Endothelial cell of umbilical vein (primary cell): ENCODE measurements around the gene ANKRD40CL. TPM values are rescaled to one million over a fixed set of nuclear protein-coding genes. Genes with fewer than 3 reads are reported as not detected.

Experiments used
- BruUV-seq: library from RNA; stranded (reverse); fragments of 400-500 nt; replicated peaks from 2 replicates; lab custom pipeline; 2021; lab: Mats Ljungman, UMichigan
- CTCF ChIA-PET: fragments of 300-600, 350-600 bp; sonication (Branson Sonifier 250); formaldehyde crosslinking; loops from one replicate; lab custom pipeline; 2021; ENCODE audit warnings: antibody characterized with exemption, inconsistent platforms; lab: Charles Lee
- POLR2A ChIA-PET: fragments of 300-600, 350-600 bp; sonication (Branson Sonifier 250); formaldehyde crosslinking; loops from one replicate; lab custom pipeline; 2021; ENCODE audit warnings: antibody characterized with exemption, inconsistent platforms; lab: Charles Lee
- DNase-seq: peaks from one replicate; pipeline ENCODE4 v3.0.0-alpha.2; 2011; ENCODE audit warnings: low read depth, low spot score
- FAIRE-seq: peaks from 2 replicates; lab custom pipeline; 2011; peaks lifted over from hg19 to GRCh38; lab: Jason Lieb, UNC
- H2AFZ ChIP-seq: 2 replicates; pipeline ENCODE4 v1.6.0; 2012; ENCODE audit warnings: low read depth, low read length, control low read depth, inconsistent platforms
- H3K27ac ChIP-seq: 2 replicates; pipeline ENCODE4 v1.5.1; 2011; ENCODE audit warnings: low read depth, mild to moderate bottlenecking, control low read depth, low read length, moderate library complexity; ENCODE audit not compliant: insufficient read depth
- H3K27me3 ChIP-seq, 2 experiments: 2 replicates each; pipeline versions ENCODE4 v1.6.0 to v1.6.1; 2011; ENCODE audit warnings: low read length in 2 of 2, mixed read lengths in 1 of 2; ENCODE audit not compliant: control insufficient read depth in 2 of 2, insufficient read depth in 2 of 2
- H3K36me3 ChIP-seq, 2 experiments: 2 replicates in 1 of 2; 3 replicates in 1 of 2; pipeline ENCODE4 v1.5.1; 2011; ENCODE audit warnings: low read length in 2 of 2, mild to moderate bottlenecking in 1 of 2, moderate library complexity in 1 of 2; ENCODE audit not compliant: control insufficient read depth in 2 of 2, insufficient read depth in 2 of 2; ENCODE audit errors: extremely low read depth in 1 of 2
- H3K4me1 ChIP-seq: 3 replicates; pipeline ENCODE4 v1.5.1; 2011; ENCODE audit warnings: mild to moderate bottlenecking, low read length; ENCODE audit not compliant: control insufficient read depth, insufficient read depth; ENCODE audit errors: extremely low read depth
- H3K4me2 ChIP-seq: 2 replicates; pipeline ENCODE4 v1.6.1; 2011; ENCODE audit warnings: low read length, control low read depth, mixed read lengths; ENCODE audit not compliant: insufficient read depth
- H3K4me3 ChIP-seq, 3 experiments: fragments of 200-600 bp in 1 of 3; sonication (generic), shearing (Covaris generic) in 1 of 3; replicated peaks in 1 of 3; 2 replicates each; pipeline ENCODE4 v1.5.1; 2011 to 2016; ENCODE audit warnings: control low read depth in 3 of 3, low read length in 3 of 3, mild to moderate bottlenecking in 2 of 3, inconsistent platforms in 1 of 3, low read depth in 1 of 3, moderate library complexity in 1 of 3; ENCODE audit not compliant: insufficient read depth in 1 of 3
- H3K79me2 ChIP-seq: 2 replicates; pipeline ENCODE4 v1.6.0; 2012; ENCODE audit warnings: low read length, inconsistent platforms; ENCODE audit not compliant: control insufficient read depth, insufficient read depth
- H3K9ac ChIP-seq: replicated peaks from 2 replicates; pipeline ENCODE3; 2011; ENCODE audit warnings: low read length, control low read depth; ENCODE audit not compliant: insufficient read depth; ENCODE audit errors: extremely low read depth
- H3K9me1 ChIP-seq: replicated peaks from 3 replicates; pipeline ENCODE4 v1.6.0; 2011; ENCODE audit warnings: mild to moderate bottlenecking, low read length; ENCODE audit not compliant: control insufficient read depth, insufficient read depth; ENCODE audit errors: extremely low read depth
- H3K9me3 ChIP-seq: replicated peaks from 2 replicates; pipeline ENCODE4 v1.5.1; 2012; ENCODE audit warnings: low read length, inconsistent platforms; ENCODE audit not compliant: control insufficient read depth, insufficient read depth
- H4K20me1 ChIP-seq: replicated peaks from 2 replicates; pipeline ENCODE3; 2011; ENCODE audit warnings: mild to moderate bottlenecking, low read length; ENCODE audit not compliant: control insufficient read depth, insufficient read depth; ENCODE audit errors: extremely low read depth
- EZH2 ChIP-seq: IDR thresholded peaks from 2 replicates; pipeline ENCODE4 v1.6.1; 2012; ENCODE audit warnings: borderline replicate concordance, low read depth, mild to moderate bottlenecking, moderate library complexity, low read length, inconsistent platforms; ENCODE audit not compliant: severe bottlenecking
- FOS ChIP-seq: IDR thresholded peaks from 2 replicates; pipeline ENCODE4 v1.6.1; 2011; ENCODE audit warnings: mild to moderate bottlenecking, low read length, moderate library complexity, borderline replicate concordance; ENCODE audit not compliant: insufficient read depth
- GATA2 ChIP-seq: IDR thresholded peaks from 2 replicates; pipeline ENCODE4 v1.7.0; 2011; ENCODE audit warnings: low read depth, mild to moderate bottlenecking, moderate library complexity, mixed read lengths, low read length; ENCODE audit not compliant: insufficient read length, insufficient read depth
- JUN ChIP-seq: IDR thresholded peaks from 2 replicates; pipeline ENCODE4 v1.6.1; 2011; ENCODE audit warnings: borderline replicate concordance, low read depth; ENCODE audit not compliant: insufficient read length, insufficient read depth
- MYC ChIP-seq: IDR thresholded peaks from one replicate; pipeline ENCODE4 v1.6.1; 2011; ENCODE audit warnings: mild to moderate bottlenecking, low read depth, low read length
- POLR2A ChIP-seq: IDR thresholded peaks from 2 replicates; pipeline ENCODE4 v1.6.1; 2012; ENCODE audit warnings: low read depth, mild to moderate bottlenecking, control low read depth, low read length
- POLR2AphosphoS5 ChIP-seq: IDR thresholded peaks from 2 replicates; pipeline ENCODE4 v1.6.1; 2012; ENCODE audit warnings: low read depth, mild to moderate bottlenecking, control low read depth, low read length, moderate library complexity; ENCODE audit not compliant: insufficient read depth
- dilution Hi-C: fragments of 300-500 bp; cut with MboI; formaldehyde crosslinking; loops from one replicate; pipeline ENCODE4 v1.15.0; 2019; ENCODE audit warnings: low sequenced_read_pairs; ENCODE audit not compliant: extremely low pct_ligation_motif_present
- intact Hi-C: fragments of 100-400 bp; cut with micrococcal nuclease; formaldehyde crosslinking; loops from one replicate; pipeline ENCODE4 v1.10.0; 2022
- polyA plus RNA-seq, 4 experiments: library from polyadenylated mRNA; depleted of rRNA in 3 of 4; stranded (reverse) in 3 of 4; unstranded in 1 of 4; fragments of >200 nt; gene quantifications; 2 replicates each; pipeline versions ENCODE4 v1.2.1 to v1.2.3, GENCODE V29; 2011 to 2012; ENCODE audit warnings: missing spikeins in 1 of 4
- total RNA-seq: library from RNA; stranded (reverse); gene quantifications from 2 replicates; pipeline ENCODE4 v1.2.3, GENCODE V29; 2021
- TF ChIP-seq, protein P1 (sequence below), 2 donors: IDR thresholded peaks; 1 replicate in 1 of 2; 2 replicates in 1 of 2; pipeline ENCODE4 v1.5.1; 2011; ENCODE audit warnings: low read length in 2 of 2, mild to moderate bottlenecking in 2 of 2, moderate library complexity in 2 of 2, control low read depth in 1 of 2, inconsistent platforms in 1 of 2, low read depth in 1 of 2; ENCODE audit not compliant: insufficient read depth in 1 of 2; ENCODE audit errors: extremely low read depth in 1 of 2
- TF ChIP-seq, protein P2 (sequence below): IDR thresholded peaks from 2 replicates; pipeline ENCODE4 v1.6.1; 2011; ENCODE audit not compliant: insufficient read depth, insufficient read length

ANKRD40CL gene
- total and polyA plus RNA-seq, 2 donors (not counting 3 experiments of a cell fraction or from before 2014, with no cell fraction given): not detected

DNA sequence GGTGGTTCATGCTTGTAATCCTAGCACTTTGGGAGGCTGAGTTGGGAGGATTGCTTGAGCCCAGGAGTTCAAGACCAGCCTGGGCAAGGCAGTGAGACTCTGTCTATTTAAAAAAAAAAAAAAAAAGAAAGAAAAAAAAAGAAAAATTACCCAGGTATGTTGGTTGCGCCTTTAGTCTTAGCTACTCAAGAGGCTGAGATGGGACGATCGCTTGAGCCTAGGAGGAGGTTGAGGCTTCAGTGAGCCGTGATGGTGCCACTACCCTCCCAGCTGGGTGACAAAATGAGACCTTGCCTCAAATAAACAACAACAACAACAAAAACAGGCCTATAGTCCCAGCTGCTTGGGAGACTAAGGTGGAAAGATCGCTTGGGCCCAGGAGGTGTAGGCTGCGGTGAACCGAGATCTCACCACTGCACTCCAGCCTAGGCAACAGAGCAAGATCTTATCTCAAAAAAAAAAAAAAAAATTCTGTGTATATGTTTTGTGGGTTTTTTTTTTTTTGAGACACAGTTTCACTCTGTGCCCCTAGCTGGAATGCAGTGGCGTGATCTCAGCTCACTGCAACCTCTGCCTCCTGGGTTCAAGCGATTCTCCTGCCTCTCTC, 12.5 kb upstream of the ANKRD40CL start:
- H3K9me1 ChIP-seq: no peaks in the 10 kb centered on the region
- no peak overlapping the region for H2AFZ ChIP-seq
- BruUV-seq: no TSS peak
- peaks cover 5% of the 10 kb centered on the region for H3K4me1 ChIP-seq
- CTCF ChIA-PET: interaction anchor here (1.0 to 1.8 kb wide), 4 partner anchors 20 to 73 kb away, joined by 3 to 5 read pairs (median 4); no protein-coding TSS in a partner anchor
- dilution Hi-C loops (no loop called here), intact Hi-C loops (no loop called here)
- no peaks in the 10 kb centered on the region for H3K36me3 ChIP-seq
- no peaks in the 10 kb centered on the region for H4K20me1 ChIP-seq
- TF ChIP-seq EZH2 (no peak), MYC (no peak), POLR2AphosphoS5 (no peak), POLR2A (no peak), FOS (no peak), GATA2 (no peak), JUN (no peak)
- TF ChIP-seq, protein P1, sequence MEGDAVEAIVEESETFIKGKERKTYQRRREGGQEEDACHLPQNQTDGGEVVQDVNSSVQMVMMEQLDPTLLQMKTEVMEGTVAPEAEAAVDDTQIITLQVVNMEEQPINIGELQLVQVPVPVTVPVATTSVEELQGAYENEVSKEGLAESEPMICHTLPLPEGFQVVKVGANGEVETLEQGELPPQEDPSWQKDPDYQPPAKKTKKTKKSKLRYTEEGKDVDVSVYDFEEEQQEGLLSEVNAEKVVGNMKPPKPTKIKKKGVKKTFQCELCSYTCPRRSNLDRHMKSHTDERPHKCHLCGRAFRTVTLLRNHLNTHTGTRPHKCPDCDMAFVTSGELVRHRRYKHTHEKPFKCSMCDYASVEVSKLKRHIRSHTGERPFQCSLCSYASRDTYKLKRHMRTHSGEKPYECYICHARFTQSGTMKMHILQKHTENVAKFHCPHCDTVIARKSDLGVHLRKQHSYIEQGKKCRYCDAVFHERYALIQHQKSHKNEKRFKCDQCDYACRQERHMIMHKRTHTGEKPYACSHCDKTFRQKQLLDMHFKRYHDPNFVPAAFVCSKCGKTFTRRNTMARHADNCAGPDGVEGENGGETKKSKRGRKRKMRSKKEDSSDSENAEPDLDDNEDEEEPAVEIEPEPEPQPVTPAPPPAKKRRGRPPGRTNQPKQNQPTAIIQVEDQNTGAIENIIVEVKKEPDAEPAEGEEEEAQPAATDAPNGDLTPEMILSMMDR (IDR thresholded peaks at IDR 0.05; ENCODE audit: extremely low read depth in 1 of 2, insufficient read depth in 1 of 2, low read depth in 1 of 2, low read length in 2 of 2): no peak
- TF ChIP-seq, protein P2, sequence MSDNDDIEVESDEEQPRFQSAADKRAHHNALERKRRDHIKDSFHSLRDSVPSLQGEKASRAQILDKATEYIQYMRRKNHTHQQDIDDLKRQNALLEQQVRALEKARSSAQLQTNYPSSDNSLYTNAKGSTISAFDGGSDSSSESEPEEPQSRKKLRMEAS: no peak
- POLR2A ChIA-PET: no interaction called here
- no peak overlapping the region for H3K4me2 ChIP-seq
- H3K9ac ChIP-seq: no peak overlapping the region
- DNase-seq (no peak), FAIRE-seq (no peak)
- peaks cover 0 to 2% of the 10 kb centered on the region in 2 experiments for H3K27me3 ChIP-seq
- no peak overlapping the region for H3K4me3 ChIP-seq
- H3K27ac ChIP-seq: no peak overlapping the region
- no peaks in the 10 kb centered on the region for H3K9me3 ChIP-seq
- no peaks in the 10 kb centered on the region for H3K79me2 ChIP-seq
